Measurements from ENCODE around the gene MYOF. TPM values are rescaled to one million over a fixed set of nuclear protein-coding genes. Genes with fewer than 3 reads are reported as not detected.

The MYOF gene
- total RNA-seq, 4 donors from 2014 or later = 77.8 to 174 (median 116) TPM

- TF ChIP-seq EP300 (IDR thresholded peaks at IDR 0.05) = no peak
- TF ChIP-seq, protein P1, sequence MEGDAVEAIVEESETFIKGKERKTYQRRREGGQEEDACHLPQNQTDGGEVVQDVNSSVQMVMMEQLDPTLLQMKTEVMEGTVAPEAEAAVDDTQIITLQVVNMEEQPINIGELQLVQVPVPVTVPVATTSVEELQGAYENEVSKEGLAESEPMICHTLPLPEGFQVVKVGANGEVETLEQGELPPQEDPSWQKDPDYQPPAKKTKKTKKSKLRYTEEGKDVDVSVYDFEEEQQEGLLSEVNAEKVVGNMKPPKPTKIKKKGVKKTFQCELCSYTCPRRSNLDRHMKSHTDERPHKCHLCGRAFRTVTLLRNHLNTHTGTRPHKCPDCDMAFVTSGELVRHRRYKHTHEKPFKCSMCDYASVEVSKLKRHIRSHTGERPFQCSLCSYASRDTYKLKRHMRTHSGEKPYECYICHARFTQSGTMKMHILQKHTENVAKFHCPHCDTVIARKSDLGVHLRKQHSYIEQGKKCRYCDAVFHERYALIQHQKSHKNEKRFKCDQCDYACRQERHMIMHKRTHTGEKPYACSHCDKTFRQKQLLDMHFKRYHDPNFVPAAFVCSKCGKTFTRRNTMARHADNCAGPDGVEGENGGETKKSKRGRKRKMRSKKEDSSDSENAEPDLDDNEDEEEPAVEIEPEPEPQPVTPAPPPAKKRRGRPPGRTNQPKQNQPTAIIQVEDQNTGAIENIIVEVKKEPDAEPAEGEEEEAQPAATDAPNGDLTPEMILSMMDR (IDR thresholded peaks at IDR 0.05) = no peak
- TF ChIP-seq POLR2A (IDR thresholded peaks at IDR 0.05) = no peak
- no peak for TF ChIP-seq POLR2AphosphoS5 (IDR thresholded peaks at IDR 0.05)
- Histone ChIP-seq H3K9me3 (no peaks in the 10 kb centered on the region), H3K4me1 (peaks cover 12% of the 10 kb centered on the region), H3K4me3 (no peak overlapping the region), H3K27me3 (no peaks in the 10 kb centered on the region), H3K36me3 (no peaks in the 10 kb centered on the region), H3K27ac (peak overlapping the region; percentile 48)
- WGBS = 80% methylated on average over 4 of the region's 4 CpGs
- no peak for DNase-seq (ENCODE audit: low spot score in 2 of 2)
Observed at GRCh38 chr10:93514521-93514920, 32.4 kb upstream of the MYOF start.

DNA sequence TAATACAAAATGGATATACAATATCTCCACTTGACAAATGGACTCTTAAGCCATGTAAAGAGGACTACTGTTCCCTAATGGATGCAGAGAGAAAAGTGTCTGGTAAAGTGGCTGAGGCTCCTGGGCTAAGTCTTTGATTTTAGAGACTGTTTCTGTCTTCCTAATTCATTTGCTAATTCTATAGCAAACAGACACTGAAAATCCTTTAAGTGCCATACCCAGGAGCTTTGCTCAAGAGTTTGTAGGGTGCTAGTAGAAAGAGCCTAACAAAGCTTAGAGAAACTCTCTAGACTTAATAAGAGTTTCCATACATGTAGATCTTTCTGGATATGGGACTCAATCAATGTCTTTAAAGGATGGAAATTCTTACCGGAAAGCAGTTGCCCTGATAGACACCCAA, 31.0 kb upstream of the MYOF start:
- Histone ChIP-seq H3K9me3 (no peaks in the 10 kb centered on the region), H3K27ac (no peak overlapping the region), H3K27me3 (no peaks in the 10 kb centered on the region), H3K4me1 (peaks cover 12% of the 10 kb centered on the region), H3K36me3 (no peaks in the 10 kb centered on the region), H3K4me3 (no peak overlapping the region)
- no peak for TF ChIP-seq EP300 (IDR thresholded peaks at IDR 0.05)
- TF ChIP-seq POLR2A (IDR thresholded peaks at IDR 0.05) = no peak
- TF ChIP-seq, protein P1 (IDR thresholded peaks at IDR 0.05) = no peak
- no peak for TF ChIP-seq POLR2AphosphoS5 (IDR thresholded peaks at IDR 0.05)
- no peak for DNase-seq (ENCODE audit: low spot score in 2 of 2)
- 100% methylated on average over 1 of the region's 1 CpG for WGBS

DNA sequence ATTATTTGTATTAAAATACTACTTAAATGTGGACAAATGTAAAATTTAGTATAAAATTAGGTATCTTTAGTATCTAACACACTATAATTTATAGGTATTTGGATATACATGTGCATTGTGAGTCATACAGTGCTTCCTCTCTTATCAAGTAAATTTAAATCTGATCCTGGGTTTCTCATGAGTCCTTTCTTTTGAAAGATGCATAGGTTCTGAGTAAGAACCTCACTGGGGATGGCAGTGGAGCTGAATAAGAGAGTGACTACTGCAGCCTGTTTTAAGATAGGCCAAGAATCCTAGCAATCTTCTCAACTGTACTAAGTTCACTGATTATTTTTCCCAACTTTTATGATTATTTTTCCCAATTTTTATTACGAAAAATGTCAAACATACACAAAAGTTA, 30.4 kb upstream of the MYOF start:
- Histone ChIP-seq H3K36me3 (no peaks in the 10 kb centered on the region), H3K9me3 (no peaks in the 10 kb centered on the region), H3K27me3 (no peaks in the 10 kb centered on the region), H3K4me1 (peaks cover 12% of the 10 kb centered on the region), H3K27ac (no peak overlapping the region), H3K4me3 (no peak overlapping the region)
- no peak for DNase-seq (ENCODE audit: low spot score in 2 of 2)
- WGBS = 98% methylated on average over 1 of the region's 1 CpG
- TF ChIP-seq POLR2A (IDR thresholded peaks at IDR 0.05) = no peak
- TF ChIP-seq, protein P1 (IDR thresholded peaks at IDR 0.05) = no peak
- no peak for TF ChIP-seq POLR2AphosphoS5 (IDR thresholded peaks at IDR 0.05)
- no peak for TF ChIP-seq EP300 (IDR thresholded peaks at IDR 0.05)

DNA sequence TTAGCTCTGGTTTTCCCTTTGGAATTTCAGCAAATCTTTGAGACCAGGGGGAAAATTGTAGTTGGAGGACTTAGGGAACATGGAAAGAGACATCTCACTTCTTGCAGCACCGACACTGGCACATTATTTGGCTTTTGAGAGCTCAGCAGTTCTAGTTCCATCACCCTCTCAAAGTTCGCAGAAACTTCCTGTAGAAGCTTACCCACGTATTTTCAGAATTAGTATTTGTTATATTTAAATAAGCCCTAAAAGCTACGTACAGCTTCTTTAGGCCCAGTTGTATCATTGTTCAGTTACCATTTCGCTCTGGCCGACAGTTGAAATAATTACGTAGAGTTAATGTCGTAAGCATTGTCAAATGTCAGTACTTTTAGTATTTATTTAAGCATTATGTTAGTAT, 27.7 kb upstream of the MYOF start:
- Histone ChIP-seq H3K27me3 (no peaks in the 10 kb centered on the region), H3K36me3 (no peaks in the 10 kb centered on the region), H3K9me3 (no peaks in the 10 kb centered on the region), H3K4me1 (peaks cover 3% of the 10 kb centered on the region), H3K4me3 (no peak overlapping the region), H3K27ac (no peak overlapping the region)
- no peak for DNase-seq (ENCODE audit: low spot score in 2 of 2)
- TF ChIP-seq EP300 (IDR thresholded peaks at IDR 0.05) = no peak
- no peak for TF ChIP-seq POLR2AphosphoS5 (IDR thresholded peaks at IDR 0.05)
- TF ChIP-seq, protein P1 (IDR thresholded peaks at IDR 0.05) = no peak
- no peak for TF ChIP-seq POLR2A (IDR thresholded peaks at IDR 0.05)
- 90% methylated on average over 8 of the region's 8 CpGs for WGBS

GRCh38 chr10:93505075-93505474, 22.9 kb upstream of the MYOF start:
- TF ChIP-seq POLR2A (IDR thresholded peaks at IDR 0.05) = no peak
- TF ChIP-seq, protein P1 (IDR thresholded peaks at IDR 0.05) = no peak
- no peak for TF ChIP-seq POLR2AphosphoS5 (IDR thresholded peaks at IDR 0.05)
- no peak for TF ChIP-seq EP300 (IDR thresholded peaks at IDR 0.05)
- H3K4me1 ChIP-seq = no peaks in the 10 kb centered on the region
- DNase-seq (ENCODE audit: low spot score in 2 of 2) = no peak
- H3K9me3 ChIP-seq = no peaks in the 10 kb centered on the region
- WGBS = 84% methylated on average over 2 of the region's 2 CpGs
- no peak overlapping the region for H3K4me3 ChIP-seq
- no peaks in the 10 kb centered on the region for H3K36me3 ChIP-seq
- H3K27me3 ChIP-seq = no peaks in the 10 kb centered on the region
- H3K27ac ChIP-seq = no peak overlapping the region

All from suprapubic skin (tissue), 4 donors.